H9 (cell line): ENCODE results near the gene DNALI1. TPM values are rescaled to one million over a fixed set of nuclear protein-coding genes. Genes with fewer than 3 reads are reported as not detected.

Source experiments
- DNase-seq: peaks from one replicate; pipeline ENCODE4 v3.0.0-alpha.2; 2017
- H2AFZ ChIP-seq: one replicate; pipeline ENCODE4 v1.6.1; 2013; ENCODE audit warnings: mild to moderate bottlenecking, low read length, control low read depth, moderate library complexity
- H2AK5ac ChIP-seq: 2 replicates; pipeline ENCODE4 v1.6.1; 2013; ENCODE audit warnings: low read length, control low read depth, mixed read lengths; ENCODE audit not compliant: insufficient read length
- H2BK120ac ChIP-seq: one replicate; pipeline ENCODE4 v1.6.1; 2013; ENCODE audit warnings: low read depth, mild to moderate bottlenecking, low read length, control low read depth, inconsistent platforms; ENCODE audit not compliant: poor library complexity, severe bottlenecking
- H2BK12ac ChIP-seq: 2 replicates; pipeline ENCODE4 v1.6.1; 2013; ENCODE audit warnings: low read length, control low read depth, mixed read lengths, low read depth; ENCODE audit not compliant: insufficient read length
- H2BK15ac ChIP-seq: 2 replicates; pipeline ENCODE4 v1.6.1; 2013; ENCODE audit warnings: low read depth, low read length, control low read depth
- H2BK20ac ChIP-seq: one replicate; pipeline ENCODE4 v1.6.1; 2013; ENCODE audit warnings: low read depth, mild to moderate bottlenecking, low read length, control low read depth, inconsistent platforms; ENCODE audit not compliant: poor library complexity, severe bottlenecking
- H2BK5ac ChIP-seq: 2 replicates; pipeline ENCODE4 v1.6.1; 2013; ENCODE audit warnings: low read length, control low read depth, mixed read lengths; ENCODE audit not compliant: insufficient read length
- H3K14ac ChIP-seq: 2 replicates; pipeline ENCODE4 v1.6.1; 2013; ENCODE audit warnings: low read length, control low read depth; ENCODE audit not compliant: insufficient read depth
- H3K18ac ChIP-seq: 2 replicates; pipeline ENCODE4 v1.6.1; 2013; ENCODE audit warnings: low read depth, mild to moderate bottlenecking, mixed read lengths, low read length, control low read depth; ENCODE audit not compliant: insufficient read length
- H3K23ac ChIP-seq: 2 replicates; pipeline ENCODE4 v1.6.1; 2013; ENCODE audit warnings: low read length, control low read depth, mixed read lengths, low read depth; ENCODE audit not compliant: insufficient read length
- H3K23me2 ChIP-seq: 2 replicates; pipeline ENCODE4 v1.6.1; 2013; ENCODE audit warnings: low read depth, mild to moderate bottlenecking, mixed read lengths, low read length, control low read depth; ENCODE audit not compliant: insufficient read length, poor library complexity, severe bottlenecking
- H3K27ac ChIP-seq: 2 replicates; pipeline ENCODE4 v1.5.1; 2013; ENCODE audit warnings: low read length, control low read depth, mixed read lengths, low read depth; ENCODE audit not compliant: insufficient read length
- H3K27me3 ChIP-seq: 2 replicates; pipeline ENCODE4 v1.6.1; 2013; ENCODE audit warnings: low read length, control low read depth, inconsistent platforms; ENCODE audit not compliant: insufficient read depth
- H3K4ac ChIP-seq: 2 replicates; pipeline ENCODE4 v1.6.1; 2013; ENCODE audit warnings: low read depth, mild to moderate bottlenecking, control low read depth, inconsistent platforms, low read length, moderate library complexity
- H3K4me1 ChIP-seq: 2 replicates; pipeline ENCODE4 v1.6.1; 2013; ENCODE audit warnings: low read length, control low read depth, inconsistent platforms; ENCODE audit not compliant: insufficient read depth
- H3K4me2 ChIP-seq: 2 replicates; pipeline ENCODE4 v1.6.1; 2013; ENCODE audit warnings: low read length, control low read depth, mixed read lengths; ENCODE audit not compliant: insufficient read length, insufficient read depth
- H3K56ac ChIP-seq: 2 replicates; pipeline ENCODE4 v1.6.1; 2013; ENCODE audit warnings: low read depth, mild to moderate bottlenecking, mixed read lengths, low read length, control low read depth; ENCODE audit not compliant: insufficient read length
- H3K79me1 ChIP-seq: 2 replicates; pipeline ENCODE4 v1.6.1; 2013; ENCODE audit warnings: low read depth, mild to moderate bottlenecking, moderate library complexity, low read length, control low read depth, inconsistent platforms; ENCODE audit not compliant: insufficient read depth, poor library complexity, severe bottlenecking
- H3K79me2 ChIP-seq: 2 replicates; pipeline ENCODE4 v1.6.1; 2013; ENCODE audit warnings: low read length, control low read depth, inconsistent platforms; ENCODE audit not compliant: insufficient read depth
- H3K9ac ChIP-seq: 2 replicates; pipeline ENCODE4 v1.6.1; 2013; ENCODE audit warnings: low read length, control low read depth, mixed read lengths; ENCODE audit not compliant: insufficient read length; ENCODE audit errors: extremely low read depth
- H3K9me3 ChIP-seq: one replicate; pipeline ENCODE4 v1.6.1; 2013; ENCODE audit warnings: low read depth, low read length, inconsistent platforms; ENCODE audit not compliant: control insufficient read depth
- H3T11ph ChIP-seq: one replicate; pipeline ENCODE4 v1.6.1; 2013; ENCODE audit warnings: mild to moderate bottlenecking, low read length, control low read depth, inconsistent platforms
- H4K20me1 ChIP-seq: one replicate; pipeline ENCODE4 v1.6.1; 2013; ENCODE audit not compliant: control insufficient read depth, insufficient read length, insufficient read depth
- H4K5ac ChIP-seq: 2 replicates; pipeline ENCODE4 v1.6.1; 2013; ENCODE audit warnings: low read depth, mild to moderate bottlenecking, mixed read lengths, low read length, control low read depth; ENCODE audit not compliant: insufficient read length
- H4K8ac ChIP-seq: replicated peaks from 2 replicates; pipeline ENCODE4 v1.6.1; 2013; ENCODE audit warnings: low read length, control low read depth, mixed read lengths, low read depth; ENCODE audit not compliant: insufficient read length
- H4K91ac ChIP-seq: 2 replicates; pipeline ENCODE4 v1.6.1; 2013; ENCODE audit warnings: low read depth, mild to moderate bottlenecking, moderate library complexity, mixed read lengths, low read length, control low read depth; ENCODE audit not compliant: insufficient read length
- H3K27ac Mint-ChIP-seq, 3 experiments: 2 replicates in 2 of 3; 3 replicates in 1 of 3; pipeline ENCODE4 v1.8.0; 2020 to 2021; ENCODE audit warnings: mixed read lengths in 3 of 3, mild to moderate bottlenecking in 1 of 3, moderate library complexity in 1 of 3
- H3K27me3 Mint-ChIP-seq: 2 replicates; pipeline ENCODE4 v1.8.0; 2021; ENCODE audit warnings: low read depth, mild to moderate bottlenecking, moderate library complexity, mixed read lengths
- H3K36me3 Mint-ChIP-seq, 3 experiments: 2 replicates in 2 of 3; 3 replicates in 1 of 3; pipeline ENCODE4 v1.8.0; 2020 to 2021; ENCODE audit warnings: low read depth in 3 of 3, mixed read lengths in 3 of 3; ENCODE audit not compliant: insufficient read depth in 1 of 3
- H3K4me1 Mint-ChIP-seq, 2 experiments: 2 replicates each; pipeline ENCODE4 v1.8.0; 2020; ENCODE audit warnings: mixed read lengths in 2 of 2
- H3K4me3 Mint-ChIP-seq, 2 experiments: 2 replicates in 1 of 2; 3 replicates in 1 of 2; pipeline ENCODE4 v1.8.0; 2020 to 2021; ENCODE audit warnings: mild to moderate bottlenecking in 2 of 2, mixed read lengths in 2 of 2, moderate library complexity in 1 of 2
- H3K9me3 Mint-ChIP-seq, 2 experiments: 2 replicates in 1 of 2; 3 replicates in 1 of 2; pipeline ENCODE4 v1.8.0; 2020; ENCODE audit warnings: mild to moderate bottlenecking in 2 of 2, mixed read lengths in 2 of 2, moderate library complexity in 1 of 2
- CTCF ChIP-seq: fragments of 200-600 bp; sonication (generic); conservative IDR thresholded peaks from 3 replicates; pipeline ENCODE4 v1.8.0; 2021; ENCODE audit warnings: antibody characterized with exemption, mild to moderate bottlenecking
- WGBS: extraction: QIAGEN DNeasy Blood & Tissue Kit; methylation state at CpG from one replicate; pipeline ENCODE4 v1.1.7; 2013; ENCODE audit warnings: missing lambda C conversion rate, low lambda C conversion rate, mixed read lengths; ENCODE audit not compliant: insufficient read length; ENCODE audit errors: extremely low coverage; 5-methylcytosine and 5-hydroxymethylcytosine counted together
- total RNA-seq: library from RNA; stranded (reverse); gene quantifications from 2 replicates; pipeline ENCODE4 v1.2.1, GENCODE V29; 2021

DNALI1 gene
- total RNA-seq, 1 experiment from 2014 or later: 18.0 TPM

GRCh38 chr1:37605061-37605650 lies 48.4 kb downstream of the DNALI1 start:
- Histone ChIP-seq H3K9ac (no peak overlapping the region), H3K56ac (no peak overlapping the region), H3T11ph (no peak overlapping the region), H3K4ac (no peak overlapping the region), H2AK5ac (no peak overlapping the region), H2BK120ac (no peak overlapping the region), H2BK20ac (no peak overlapping the region), H3K79me1 (no peaks in the 10 kb centered on the region), H3K18ac (no peak overlapping the region), H3K27me3 (peaks cover 3% of the 10 kb centered on the region; the same call in 1 of the 2 replicates), H3K27ac (no peak overlapping the region), H4K5ac (no peak overlapping the region), H3K4me2 (no peak overlapping the region), H3K14ac (no peak overlapping the region), H2BK15ac (no peak overlapping the region), H2AFZ (no peak overlapping the region), H3K9me3 (no peaks in the 10 kb centered on the region), H4K91ac (no peak overlapping the region), H4K8ac (no peak overlapping the region), H2BK12ac (no peak overlapping the region), H3K79me2 (no peaks in the 10 kb centered on the region), H3K4me1 (no peaks in the 10 kb centered on the region), H4K20me1 (no peaks in the 10 kb centered on the region), H3K23ac (no peak overlapping the region), H3K23me2 (no peaks in the 10 kb centered on the region), H2BK5ac (no peak overlapping the region)
- H3K4me1 Mint-ChIP-seq: no peaks in the 10 kb centered on the region
- no peak overlapping the region for H3K4me3 Mint-ChIP-seq
- no peak for TF ChIP-seq CTCF
- peaks cover 16% of the 10 kb centered on the region for H3K27me3 Mint-ChIP-seq
- no peaks in the 10 kb centered on the region for H3K36me3 Mint-ChIP-seq
- H3K9me3 Mint-ChIP-seq: no peaks in the 10 kb centered on the region
- DNase-seq: peak; percentile 66
- H3K27ac Mint-ChIP-seq: no peak overlapping the region
- WGBS: 100% methylated on average over 1 of the region's 12 CpGs
